ENCODE data around the gene EN1. TPM values are rescaled to one million over a fixed set of nuclear protein-coding genes. Genes with fewer than 3 reads are reported as not detected.

EN1 gene
- total and polyA plus RNA-seq, 2 donors = 0.05 to 0.46 TPM

DNA sequence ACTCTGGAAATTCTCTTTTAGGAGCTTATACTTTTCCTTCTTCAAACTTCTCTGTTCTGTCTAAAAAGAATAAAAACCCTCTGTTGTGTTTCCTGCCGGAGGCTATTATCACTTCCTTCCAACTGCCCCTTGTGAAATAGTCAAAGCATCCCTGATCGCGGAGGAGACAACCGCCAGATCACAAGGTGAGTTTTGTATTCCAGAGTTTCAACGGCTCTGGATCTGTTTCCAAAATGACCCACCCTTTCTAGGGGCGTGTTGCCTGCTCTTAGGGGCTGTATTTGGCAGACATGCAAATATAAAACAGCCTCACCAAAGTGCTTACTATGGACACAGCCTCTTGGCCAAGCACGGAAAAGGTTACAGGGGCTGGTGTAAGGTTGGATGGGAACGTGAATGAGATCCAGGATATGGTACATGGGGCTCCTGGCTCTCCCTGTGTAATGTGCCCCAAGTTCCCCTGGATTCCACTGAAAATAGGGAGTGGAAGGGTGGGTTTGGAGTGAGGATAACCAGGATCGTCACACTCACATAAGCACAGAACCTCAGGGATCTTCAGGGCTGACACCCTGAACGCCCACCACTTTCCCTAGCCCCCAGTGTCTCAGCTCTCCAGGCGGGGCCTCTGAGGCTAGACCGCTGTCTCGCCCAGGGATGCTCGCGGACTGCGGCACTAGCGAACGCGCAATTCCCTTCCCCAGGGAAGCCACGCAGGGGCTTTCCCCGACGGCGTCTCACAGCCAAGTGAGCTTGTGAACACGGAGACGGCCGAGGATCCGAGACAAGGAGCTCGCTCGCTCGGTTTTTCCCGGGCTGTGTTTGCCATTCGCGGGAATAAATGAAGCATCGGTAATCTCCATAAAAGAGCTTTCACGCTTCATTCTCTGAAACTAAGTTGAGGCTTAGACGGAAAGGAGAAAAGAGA is 14.4 kb downstream of the EN1 start:
- peaks cover 65 to 84% of the 10 kb centered on the region in 2 donors for H3K27me3 ChIP-seq (ENCODE audit: control insufficient read depth in 2 of 2, insufficient read depth in 1 of 2, low read length in 1 of 2)
- no peaks in the 10 kb centered on the region for H3K4me1 ChIP-seq (ENCODE audit: control insufficient read depth in 2 of 2, insufficient read depth in 2 of 2, low read length in 2 of 2)
- H3K9me3 ChIP-seq (ENCODE audit: control insufficient read depth in 2 of 2, insufficient read depth in 1 of 2, low read length in 1 of 2) = no peaks in the 10 kb centered on the region
- 10% methylated on average over 36 of the region's 36 CpGs for WGBS
- DNase-seq (ENCODE audit: low read depth in 6 of 9, low spot score in 9 of 9) = no peak
- no peak overlapping the region for H3K4me3 ChIP-seq (ENCODE audit: low read length in 2 of 2)
- no peak overlapping the region for H3K27ac ChIP-seq (ENCODE audit: low read depth in 1 of 2, low read length in 1 of 2)
- H3K36me3 ChIP-seq (ENCODE audit: control insufficient read depth in 2 of 2, insufficient read depth in 2 of 2, low read length in 1 of 2) = no peaks in the 10 kb centered on the region

GRCh38 chr2:118832071-118832790 is 15.2 kb downstream of the EN1 start:
- H3K4me3 ChIP-seq (ENCODE audit: low read length in 2 of 2) = no peak overlapping the region
- WGBS = 14% methylated on average over 10 of the region's 10 CpGs
- H3K4me1 ChIP-seq (ENCODE audit: control insufficient read depth in 2 of 2, insufficient read depth in 2 of 2, low read length in 2 of 2) = no peaks in the 10 kb centered on the region

DNA sequence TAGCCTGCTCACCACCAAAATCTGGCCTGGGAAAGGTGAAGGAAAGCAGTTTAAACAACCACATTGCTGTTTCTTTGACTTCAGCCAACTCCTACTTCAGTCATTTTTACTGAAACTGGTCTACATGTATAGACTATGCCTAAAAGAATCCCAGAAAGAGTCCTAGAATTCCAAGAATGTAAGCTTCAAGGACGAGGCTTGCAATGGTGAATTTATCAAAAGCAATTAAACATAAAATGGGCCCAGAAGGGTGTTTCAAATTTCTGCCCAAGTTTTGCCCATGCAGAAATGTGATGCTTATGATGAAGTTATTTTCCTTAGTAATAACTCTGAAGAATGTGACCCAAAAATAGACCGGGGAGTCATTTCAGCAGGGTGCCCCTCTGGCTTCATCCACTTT is 16.6 kb downstream of the EN1 start:
- Histone ChIP-seq H3K9me3 (ENCODE audit: control insufficient read depth in 2 of 2, insufficient read depth in 1 of 2, low read length in 1 of 2) (no peaks in the 10 kb centered on the region), H3K27ac (ENCODE audit: low read depth in 1 of 2, low read length in 1 of 2) (no peak overlapping the region), H3K27me3 (ENCODE audit: control insufficient read depth in 2 of 2, insufficient read depth in 1 of 2, low read length in 1 of 2) (peaks cover 43 to 66% of the 10 kb centered on the region in 2 donors), H3K4me3 (ENCODE audit: low read length in 2 of 2) (no peak overlapping the region), H3K36me3 (ENCODE audit: control insufficient read depth in 2 of 2, insufficient read depth in 2 of 2, low read length in 1 of 2) (no peaks in the 10 kb centered on the region), H3K4me1 (ENCODE audit: control insufficient read depth in 2 of 2, insufficient read depth in 2 of 2, low read length in 2 of 2) (no peaks in the 10 kb centered on the region)
- WGBS = 51% methylated on average over 2 of the region's 2 CpGs
- no peak for DNase-seq (ENCODE audit: low read depth in 6 of 9, low spot score in 9 of 9)

More at GRCh38 chr2:118832071-118832790, 15.2 kb downstream of the EN1 start:
- no peaks in the 10 kb centered on the region for H3K9me3 ChIP-seq (ENCODE audit: control insufficient read depth in 2 of 2, insufficient read depth in 1 of 2, low read length in 1 of 2)
- no peak for DNase-seq (ENCODE audit: low read depth in 6 of 9, low spot score in 9 of 9)
- H3K36me3 ChIP-seq (ENCODE audit: control insufficient read depth in 2 of 2, insufficient read depth in 2 of 2, low read length in 1 of 2) = no peaks in the 10 kb centered on the region
- peaks cover 57 to 76% of the 10 kb centered on the region in 2 donors for H3K27me3 ChIP-seq (ENCODE audit: control insufficient read depth in 2 of 2, insufficient read depth in 1 of 2, low read length in 1 of 2)
- H3K27ac ChIP-seq (ENCODE audit: low read depth in 1 of 2, low read length in 1 of 2) = no peak overlapping the region

DNA sequence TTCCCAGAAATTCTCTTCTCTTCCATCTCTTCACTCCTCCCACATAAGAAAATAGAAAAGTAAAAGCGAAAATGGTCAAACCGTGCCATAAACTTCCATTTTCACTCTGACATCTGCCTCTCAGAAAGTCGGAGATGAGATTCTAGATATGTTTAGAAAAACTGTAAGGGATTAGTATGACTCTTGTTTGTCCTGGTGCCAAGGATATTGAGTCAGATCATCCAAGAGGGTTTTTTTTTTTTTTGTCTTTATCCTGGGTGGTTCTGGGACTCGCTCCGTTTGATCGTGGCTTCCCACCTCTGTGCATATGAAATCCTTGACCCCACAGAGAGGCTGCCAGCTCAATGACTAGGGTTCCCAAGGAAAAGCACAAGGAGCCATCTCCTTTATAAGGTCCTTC is 17.3 kb downstream of the EN1 start:
- WGBS = 78% methylated on average over 6 of the region's 6 CpGs
- no peak for DNase-seq (ENCODE audit: low read depth in 6 of 9, low spot score in 9 of 9)
- Histone ChIP-seq H3K4me3 (ENCODE audit: low read length in 2 of 2) (no peak overlapping the region), H3K9me3 (ENCODE audit: control insufficient read depth in 2 of 2, insufficient read depth in 1 of 2, low read length in 1 of 2) (no peaks in the 10 kb centered on the region), H3K4me1 (ENCODE audit: control insufficient read depth in 2 of 2, insufficient read depth in 2 of 2, low read length in 2 of 2) (no peaks in the 10 kb centered on the region), H3K27ac (ENCODE audit: low read depth in 1 of 2, low read length in 1 of 2) (no peak overlapping the region), H3K36me3 (ENCODE audit: control insufficient read depth in 2 of 2, insufficient read depth in 2 of 2, low read length in 1 of 2) (no peaks in the 10 kb centered on the region), H3K27me3 (ENCODE audit: control insufficient read depth in 2 of 2, insufficient read depth in 1 of 2, low read length in 1 of 2) (peaks cover 36 to 58% of the 10 kb centered on the region in 2 donors)

- H3K27me3 ChIP-seq (ENCODE audit: control insufficient read depth in 2 of 2, insufficient read depth in 1 of 2, low read length in 1 of 2) = peaks cover 5 to 36% of the 10 kb centered on the region in 2 donors
Measured at GRCh38 chr2:118826093-118826492, 21.4 kb downstream of the EN1 start.

GRCh38 chr2:118823633-118824032 is 23.8 kb downstream of the EN1 start:
- Histone ChIP-seq H3K4me3 (ENCODE audit: low read length in 2 of 2) (no peak overlapping the region), H3K9me3 (ENCODE audit: control insufficient read depth in 2 of 2, insufficient read depth in 1 of 2, low read length in 1 of 2) (no peaks in the 10 kb centered on the region), H3K27me3 (ENCODE audit: control insufficient read depth in 2 of 2, insufficient read depth in 1 of 2, low read length in 1 of 2) (peaks cover 0 to 22% of the 10 kb centered on the region in 2 donors), H3K27ac (ENCODE audit: low read depth in 1 of 2, low read length in 1 of 2) (no peak overlapping the region), H3K4me1 (ENCODE audit: control insufficient read depth in 2 of 2, insufficient read depth in 2 of 2, low read length in 2 of 2) (no peaks in the 10 kb centered on the region), H3K36me3 (ENCODE audit: control insufficient read depth in 2 of 2, insufficient read depth in 2 of 2, low read length in 1 of 2) (no peaks in the 10 kb centered on the region)
- DNase-seq (ENCODE audit: low read depth in 6 of 9, low spot score in 9 of 9) = no peak
- 72% methylated on average over 5 of the region's 5 CpGs for WGBS

More at GRCh38 chr2:118826093-118826492, 21.4 kb downstream of the EN1 start:
- DNase-seq (ENCODE audit: low read depth in 6 of 9, low spot score in 9 of 9) = no peak
- Histone ChIP-seq H3K9me3 (ENCODE audit: control insufficient read depth in 2 of 2, insufficient read depth in 1 of 2, low read length in 1 of 2) (no peaks in the 10 kb centered on the region), H3K4me1 (ENCODE audit: control insufficient read depth in 2 of 2, insufficient read depth in 2 of 2, low read length in 2 of 2) (no peaks in the 10 kb centered on the region), H3K4me3 (ENCODE audit: low read length in 2 of 2) (no peak overlapping the region), H3K36me3 (ENCODE audit: control insufficient read depth in 2 of 2, insufficient read depth in 2 of 2, low read length in 1 of 2) (no peaks in the 10 kb centered on the region), H3K27ac (ENCODE audit: low read depth in 1 of 2, low read length in 1 of 2) (no peak overlapping the region)
- 27% methylated on average over 1 of the region's 1 CpG for WGBS

DNA sequence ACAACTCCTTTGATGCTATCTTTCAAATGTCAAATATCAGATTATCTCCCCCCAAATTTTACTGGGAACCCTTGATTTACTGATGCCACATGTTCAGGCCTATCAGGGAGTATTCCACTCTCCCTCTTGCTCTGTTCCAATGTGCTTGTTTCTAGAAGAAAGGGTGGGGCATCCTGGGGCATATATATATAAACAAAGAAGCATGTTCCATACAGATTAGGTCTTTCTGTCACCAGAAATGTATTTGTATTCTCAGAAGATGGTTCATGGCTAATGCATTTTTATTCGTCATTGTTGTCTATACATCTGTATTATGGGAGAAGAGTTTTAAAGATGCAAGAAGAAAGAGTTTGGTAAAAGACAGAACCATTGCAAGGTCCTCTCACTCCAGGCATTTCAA is 24.9 kb downstream of the EN1 start:
- H3K9me3 ChIP-seq (ENCODE audit: control insufficient read depth in 2 of 2, insufficient read depth in 1 of 2, low read length in 1 of 2) = no peaks in the 10 kb centered on the region
- WGBS = 0% methylated on average over 1 of the region's 1 CpG
- H3K36me3 ChIP-seq (ENCODE audit: control insufficient read depth in 2 of 2, insufficient read depth in 2 of 2, low read length in 1 of 2) = no peaks in the 10 kb centered on the region
- H3K27me3 ChIP-seq (ENCODE audit: control insufficient read depth in 2 of 2, insufficient read depth in 1 of 2, low read length in 1 of 2) = peaks cover 0 to 20% of the 10 kb centered on the region in 2 donors
- H3K4me1 ChIP-seq (ENCODE audit: control insufficient read depth in 2 of 2, insufficient read depth in 2 of 2, low read length in 2 of 2) = no peaks in the 10 kb centered on the region
- no peak overlapping the region for H3K27ac ChIP-seq (ENCODE audit: low read depth in 1 of 2, low read length in 1 of 2)
- H3K4me3 ChIP-seq (ENCODE audit: low read length in 2 of 2) = no peak overlapping the region
- DNase-seq (ENCODE audit: low read depth in 6 of 9, low spot score in 9 of 9) = no peak

GRCh38 chr2:118822015-118822414 is 25.4 kb downstream of the EN1 start:
- no peak overlapping the region for H3K4me3 ChIP-seq (ENCODE audit: low read length in 2 of 2)
- peaks cover 0 to 19% of the 10 kb centered on the region in 2 donors for H3K27me3 ChIP-seq (ENCODE audit: control insufficient read depth in 2 of 2, insufficient read depth in 1 of 2, low read length in 1 of 2)
- no peak overlapping the region for H3K27ac ChIP-seq (ENCODE audit: low read depth in 1 of 2, low read length in 1 of 2)
- WGBS = 79% methylated on average over 5 of the region's 5 CpGs
- no peaks in the 10 kb centered on the region for H3K9me3 ChIP-seq (ENCODE audit: control insufficient read depth in 2 of 2, insufficient read depth in 1 of 2, low read length in 1 of 2)
- H3K4me1 ChIP-seq (ENCODE audit: control insufficient read depth in 2 of 2, insufficient read depth in 2 of 2, low read length in 2 of 2) = no peaks in the 10 kb centered on the region
- no peak for DNase-seq (ENCODE audit: low read depth in 6 of 9, low spot score in 9 of 9)
- no peaks in the 10 kb centered on the region for H3K36me3 ChIP-seq (ENCODE audit: control insufficient read depth in 2 of 2, insufficient read depth in 2 of 2, low read length in 1 of 2)

- Histone ChIP-seq H3K36me3 (ENCODE audit: control insufficient read depth in 2 of 2, insufficient read depth in 2 of 2, low read length in 1 of 2) (no peaks in the 10 kb centered on the region), H3K27ac (ENCODE audit: low read depth in 1 of 2, low read length in 1 of 2) (no peak overlapping the region), H3K9me3 (ENCODE audit: control insufficient read depth in 2 of 2, insufficient read depth in 1 of 2, low read length in 1 of 2) (no peaks in the 10 kb centered on the region), H3K4me3 (ENCODE audit: low read length in 2 of 2) (no peak overlapping the region), H3K4me1 (ENCODE audit: control insufficient read depth in 2 of 2, insufficient read depth in 2 of 2, low read length in 2 of 2) (no peaks in the 10 kb centered on the region), H3K27me3 (ENCODE audit: control insufficient read depth in 2 of 2, insufficient read depth in 1 of 2, low read length in 1 of 2) (peaks cover 0 to 21% of the 10 kb centered on the region in 2 donors)
- 87% methylated on average over 4 of the region's 4 CpGs for WGBS
- no peak for DNase-seq (ENCODE audit: low read depth in 6 of 9, low spot score in 9 of 9)
Measured at GRCh38 chr2:118817469-118817868, 30.0 kb downstream of the EN1 start.
